ENCODE data around the gene CACNA1B. TPM values are rescaled to one million over a fixed set of nuclear protein-coding genes. Genes with fewer than 3 reads are reported as not detected.

The CACNA1B gene
- total RNA-seq, 1 experiment from 2014 or later: 0.03 TPM

DNA sequence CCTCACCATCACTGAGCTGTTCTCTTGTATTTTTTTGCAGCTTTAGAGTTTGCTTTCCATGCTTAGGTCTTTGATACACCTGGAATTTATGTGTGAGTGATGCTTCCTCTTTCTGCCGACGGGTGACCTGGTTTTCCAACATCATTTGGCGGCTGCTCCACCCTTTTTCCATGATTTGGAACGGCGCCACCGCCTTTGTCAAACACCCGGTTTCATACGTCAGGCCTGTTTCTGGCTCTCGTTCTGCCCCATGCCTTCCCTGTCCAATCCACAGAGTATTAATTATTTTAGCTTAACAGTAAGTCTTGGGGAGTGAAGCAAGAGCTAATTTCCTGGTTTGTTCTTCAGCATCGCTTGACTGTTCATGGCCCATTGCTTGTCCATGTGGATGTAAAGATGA is 30.2 kb downstream of the CACNA1B start:
- Histone ChIP-seq H3K27ac (no peak overlapping the region), H3K4me3 (no peak overlapping the region), H3K36me3 (no peaks in the 10 kb centered on the region), H3K27me3 (replicated peaks) (peaks cover 4% of the 10 kb centered on the region; the same call in 1 of the 2 replicates), H3K4me1 (replicated peaks) (no peaks in the 10 kb centered on the region), H3K9me3 (replicated peaks) (no peaks in the 10 kb centered on the region)
- no peak for DNase-seq (ENCODE audit: low read depth in 1 of 2, low spot score in 2 of 2)

DNA sequence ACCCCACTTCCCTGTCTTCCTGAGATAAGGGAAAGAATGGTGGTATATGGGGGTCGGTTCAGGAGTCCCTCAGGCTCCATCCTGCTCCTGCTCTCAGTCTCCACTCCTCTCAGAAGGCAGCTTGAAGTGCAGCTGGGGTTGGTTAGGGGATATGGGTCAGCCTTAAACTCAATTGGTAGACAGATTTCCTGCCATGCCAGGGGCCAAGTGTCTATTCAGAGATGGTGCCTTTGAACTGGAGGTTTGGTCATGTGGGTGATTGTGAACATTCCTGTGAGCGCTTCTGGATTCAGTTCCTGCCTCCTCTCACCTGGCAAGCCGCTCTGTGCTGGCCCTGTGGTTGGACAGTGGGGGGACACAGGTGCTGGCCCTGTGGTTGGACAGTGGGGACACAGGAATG is 35.1 kb downstream of the CACNA1B start:
- no peak for DNase-seq (ENCODE audit: low read depth in 1 of 2, low spot score in 2 of 2)
- no peak overlapping the region for H3K4me3 ChIP-seq
- H3K9me3 ChIP-seq (replicated peaks): no peaks in the 10 kb centered on the region
- no peaks in the 10 kb centered on the region for H3K36me3 ChIP-seq
- no peaks in the 10 kb centered on the region for H3K27me3 ChIP-seq (replicated peaks)
- no peaks in the 10 kb centered on the region for H3K4me1 ChIP-seq (replicated peaks)
- H3K27ac ChIP-seq: no peak overlapping the region

GRCh38 chr9:137913132-137913531 is 35.5 kb downstream of the CACNA1B start:
- Histone ChIP-seq H3K9me3 (replicated peaks) (no peaks in the 10 kb centered on the region), H3K36me3 (no peaks in the 10 kb centered on the region), H3K4me1 (replicated peaks) (no peaks in the 10 kb centered on the region), H3K27me3 (replicated peaks) (no peaks in the 10 kb centered on the region), H3K4me3 (no peak overlapping the region), H3K27ac (no peak overlapping the region)
- DNase-seq (ENCODE audit: low read depth in 1 of 2, low spot score in 2 of 2): no peak

DNA sequence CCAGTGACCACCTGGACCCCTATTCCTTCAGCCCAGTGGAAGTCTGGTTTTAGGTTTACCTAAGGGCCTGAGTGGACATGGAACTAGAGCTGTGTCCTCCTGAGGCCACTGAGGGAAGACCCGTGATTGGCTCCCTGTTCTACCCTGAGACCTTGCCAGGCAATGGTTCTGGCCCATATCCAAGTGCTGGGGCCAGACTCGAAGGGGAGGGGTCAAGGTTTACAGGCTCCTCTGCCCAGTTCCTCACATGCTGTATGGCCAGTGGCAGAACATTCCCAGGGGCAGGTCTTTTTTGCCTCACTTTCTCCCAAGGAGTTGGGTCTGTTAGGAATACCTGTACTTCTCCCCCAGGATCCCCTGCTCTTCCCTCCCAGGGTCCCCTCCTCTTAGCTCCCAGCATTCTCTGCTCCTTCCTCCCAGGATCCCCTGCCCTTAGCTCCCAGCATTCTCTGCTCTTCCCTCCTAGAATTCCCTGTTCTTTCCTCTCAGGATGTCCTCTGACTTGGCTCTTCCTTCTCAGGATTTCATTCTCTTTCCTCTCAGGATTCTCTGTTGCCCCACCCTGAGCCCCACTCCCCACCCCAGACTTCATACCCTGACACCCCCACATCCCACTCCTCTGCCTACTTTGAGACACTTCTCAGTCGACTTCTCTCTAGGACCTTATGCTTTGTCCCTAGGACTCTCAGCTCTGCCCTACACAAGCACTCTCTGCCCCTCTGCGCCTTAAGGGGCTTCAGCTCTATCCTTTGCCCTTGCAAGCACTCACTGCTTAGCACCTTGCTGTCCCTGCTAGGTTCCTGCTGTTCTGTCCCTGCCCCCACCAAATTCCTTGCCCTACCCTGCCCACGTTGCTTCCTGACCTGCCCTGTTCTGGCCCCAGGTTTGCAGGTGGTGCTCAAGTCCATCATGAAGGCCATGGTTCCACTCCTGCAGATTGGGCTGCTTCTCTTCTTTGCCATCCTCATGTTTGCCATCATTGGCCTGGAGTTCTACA is 36.5 kb downstream of the CACNA1B start:
- H3K9me3 ChIP-seq (replicated peaks): no peaks in the 10 kb centered on the region
- DNase-seq (ENCODE audit: low read depth in 1 of 2, low spot score in 2 of 2): no peak
- no peaks in the 10 kb centered on the region for H3K36me3 ChIP-seq
- no peaks in the 10 kb centered on the region for H3K27me3 ChIP-seq (replicated peaks)
- H3K4me3 ChIP-seq: no peak overlapping the region
- H3K4me1 ChIP-seq (replicated peaks): no peaks in the 10 kb centered on the region
- no peak overlapping the region for H3K27ac ChIP-seq

- no peak for DNase-seq (ENCODE audit: low read depth in 1 of 2, low spot score in 2 of 2)
- Histone ChIP-seq H3K27me3 (replicated peaks) (no peaks in the 10 kb centered on the region), H3K4me3 (no peak overlapping the region), H3K9me3 (replicated peaks) (no peaks in the 10 kb centered on the region), H3K27ac (no peak overlapping the region), H3K36me3 (no peaks in the 10 kb centered on the region), H3K4me1 (replicated peaks) (no peaks in the 10 kb centered on the region)
Observed at GRCh38 chr9:137916540-137916939, 39.0 kb downstream of the CACNA1B start.

DNA sequence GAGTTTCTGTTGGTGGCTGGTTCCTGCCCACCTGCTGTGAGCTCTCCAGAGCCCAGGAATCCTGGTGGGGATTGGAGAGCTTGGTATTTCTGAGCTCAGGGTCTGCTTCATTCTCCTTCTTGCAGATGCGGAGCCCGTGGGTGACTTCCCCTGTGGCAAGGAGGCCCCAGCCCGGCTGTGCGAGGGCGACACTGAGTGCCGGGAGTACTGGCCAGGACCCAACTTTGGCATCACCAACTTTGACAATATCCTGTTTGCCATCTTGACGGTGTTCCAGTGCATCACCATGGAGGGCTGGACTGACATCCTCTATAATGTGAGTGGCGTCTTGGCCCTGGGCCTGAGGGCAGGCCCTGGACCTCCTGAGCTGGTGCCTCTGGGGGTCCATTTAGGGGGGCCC is 39.5 kb downstream of the CACNA1B start:
- no peaks in the 10 kb centered on the region for H3K27me3 ChIP-seq (replicated peaks)
- no peaks in the 10 kb centered on the region for H3K9me3 ChIP-seq (replicated peaks)
- DNase-seq (ENCODE audit: low read depth in 1 of 2, low spot score in 2 of 2): no peak
- H3K27ac ChIP-seq: no peak overlapping the region
- no peak overlapping the region for H3K4me3 ChIP-seq
- no peaks in the 10 kb centered on the region for H3K36me3 ChIP-seq
- H3K4me1 ChIP-seq (replicated peaks): no peaks in the 10 kb centered on the region

DNA sequence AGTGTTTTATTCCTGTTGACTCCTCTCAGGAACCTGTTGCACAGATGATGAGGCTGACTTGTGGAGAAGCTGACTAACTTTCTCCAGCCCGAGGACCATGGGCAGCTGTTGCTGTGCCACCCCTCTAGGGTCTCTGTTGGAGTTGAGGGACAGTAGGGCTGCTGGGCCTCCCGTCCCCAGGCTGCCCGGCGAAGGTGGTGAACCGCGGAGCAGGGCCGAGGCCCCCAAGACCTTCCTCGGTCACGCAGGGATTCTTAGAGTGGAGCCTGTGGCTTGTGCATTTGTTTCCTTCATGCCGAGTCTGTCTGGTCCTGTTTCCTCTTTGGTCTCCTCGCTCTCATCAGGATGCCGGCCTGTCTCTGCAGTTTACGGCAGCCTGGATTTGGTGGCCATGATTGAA is 40.2 kb downstream of the CACNA1B start:
- no peaks in the 10 kb centered on the region for H3K27me3 ChIP-seq (replicated peaks)
- no peak overlapping the region for H3K4me3 ChIP-seq
- no peaks in the 10 kb centered on the region for H3K9me3 ChIP-seq (replicated peaks)
- no peak overlapping the region for H3K27ac ChIP-seq
- H3K4me1 ChIP-seq (replicated peaks): no peaks in the 10 kb centered on the region
- DNase-seq (ENCODE audit: low read depth in 1 of 2, low spot score in 2 of 2): no peak
- H3K36me3 ChIP-seq: no peaks in the 10 kb centered on the region

- Histone ChIP-seq H3K36me3 (no peaks in the 10 kb centered on the region), H3K4me3 (no peak overlapping the region), H3K27ac (no peak overlapping the region), H3K9me3 (replicated peaks) (no peaks in the 10 kb centered on the region), H3K27me3 (replicated peaks) (no peaks in the 10 kb centered on the region), H3K4me1 (replicated peaks) (no peaks in the 10 kb centered on the region)
- no peak for DNase-seq (ENCODE audit: low read depth in 1 of 2, low spot score in 2 of 2)
Observed at GRCh38 chr9:137918331-137919094, 40.9 kb downstream of the CACNA1B start.

DNA sequence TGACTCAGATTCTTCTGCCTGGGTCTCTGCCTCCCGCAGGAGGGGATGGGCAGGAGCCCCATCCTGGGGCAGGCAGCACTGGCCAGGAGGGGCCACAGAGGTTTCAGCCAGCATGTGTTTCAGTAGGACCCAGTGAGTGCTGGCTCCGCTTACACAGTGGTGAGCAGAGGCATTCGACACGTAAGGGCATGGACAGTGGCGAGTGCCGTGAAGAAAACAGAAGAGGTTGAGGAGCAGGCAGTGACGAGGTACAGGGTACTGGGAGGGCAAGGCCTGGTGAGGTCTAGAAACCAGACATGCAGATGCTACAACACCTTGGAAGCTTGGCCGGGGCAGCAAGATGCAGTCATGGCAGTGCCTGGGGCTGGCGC is 41.5 kb downstream of the CACNA1B start:
- no peak for DNase-seq (ENCODE audit: low read depth in 1 of 2, low spot score in 2 of 2)
- no peaks in the 10 kb centered on the region for H3K27me3 ChIP-seq (replicated peaks)
- H3K9me3 ChIP-seq (replicated peaks): no peaks in the 10 kb centered on the region
- H3K27ac ChIP-seq: no peak overlapping the region
- no peaks in the 10 kb centered on the region for H3K36me3 ChIP-seq
- no peak overlapping the region for H3K4me3 ChIP-seq
- no peaks in the 10 kb centered on the region for H3K4me1 ChIP-seq (replicated peaks)

GRCh38 chr9:137919649-137920141 is 42.1 kb downstream of the CACNA1B start:
- DNase-seq (ENCODE audit: low read depth in 1 of 2, low spot score in 2 of 2): no peak
- H3K4me1 ChIP-seq (replicated peaks): no peaks in the 10 kb centered on the region
- no peak overlapping the region for H3K4me3 ChIP-seq
- no peaks in the 10 kb centered on the region for H3K9me3 ChIP-seq (replicated peaks)
- no peak overlapping the region for H3K27ac ChIP-seq
- H3K27me3 ChIP-seq (replicated peaks): no peaks in the 10 kb centered on the region
- H3K36me3 ChIP-seq: no peaks in the 10 kb centered on the region

- DNase-seq (ENCODE audit: low read depth in 1 of 2, low spot score in 2 of 2): no peak
- H3K27ac ChIP-seq: no peak overlapping the region
- H3K4me1 ChIP-seq (replicated peaks): no peaks in the 10 kb centered on the region
Observed at GRCh38 chr9:137920753-137921152, 43.2 kb downstream of the CACNA1B start.

DNA sequence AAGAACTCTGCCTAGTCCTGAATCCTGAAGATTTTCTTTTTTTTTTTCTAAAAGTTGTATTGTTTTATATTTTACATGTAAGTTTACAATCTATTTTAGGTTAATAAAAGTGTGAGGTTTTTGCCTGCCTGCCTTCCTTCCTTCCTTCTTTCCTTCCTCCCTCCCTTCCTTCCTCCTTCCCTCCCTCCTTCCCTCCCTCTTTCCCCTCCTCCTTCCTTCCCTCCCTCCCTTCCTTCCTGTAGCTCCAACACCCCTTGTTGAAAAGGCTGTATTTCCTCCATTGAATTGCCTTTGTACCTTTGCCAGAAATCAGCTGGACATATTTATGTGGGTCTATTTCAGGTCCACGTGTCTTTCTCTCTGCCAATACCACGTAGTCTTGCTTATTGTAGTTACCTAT is 46.6 kb downstream of the CACNA1B start:
- Histone ChIP-seq H3K27ac (no peak overlapping the region), H3K27me3 (replicated peaks) (no peaks in the 10 kb centered on the region), H3K4me1 (replicated peaks) (no peaks in the 10 kb centered on the region), H3K36me3 (no peaks in the 10 kb centered on the region), H3K9me3 (replicated peaks) (peaks cover 6% of the 10 kb centered on the region; the same call in 1 of the 2 replicates), H3K4me3 (no peak overlapping the region)
- no peak for DNase-seq (ENCODE audit: low read depth in 1 of 2, low spot score in 2 of 2)

More at GRCh38 chr9:137920753-137921152, 43.2 kb downstream of the CACNA1B start:
- no peaks in the 10 kb centered on the region for H3K36me3 ChIP-seq
- H3K27me3 ChIP-seq (replicated peaks): no peaks in the 10 kb centered on the region
- H3K4me3 ChIP-seq: no peak overlapping the region
- no peaks in the 10 kb centered on the region for H3K9me3 ChIP-seq (replicated peaks)

DNA sequence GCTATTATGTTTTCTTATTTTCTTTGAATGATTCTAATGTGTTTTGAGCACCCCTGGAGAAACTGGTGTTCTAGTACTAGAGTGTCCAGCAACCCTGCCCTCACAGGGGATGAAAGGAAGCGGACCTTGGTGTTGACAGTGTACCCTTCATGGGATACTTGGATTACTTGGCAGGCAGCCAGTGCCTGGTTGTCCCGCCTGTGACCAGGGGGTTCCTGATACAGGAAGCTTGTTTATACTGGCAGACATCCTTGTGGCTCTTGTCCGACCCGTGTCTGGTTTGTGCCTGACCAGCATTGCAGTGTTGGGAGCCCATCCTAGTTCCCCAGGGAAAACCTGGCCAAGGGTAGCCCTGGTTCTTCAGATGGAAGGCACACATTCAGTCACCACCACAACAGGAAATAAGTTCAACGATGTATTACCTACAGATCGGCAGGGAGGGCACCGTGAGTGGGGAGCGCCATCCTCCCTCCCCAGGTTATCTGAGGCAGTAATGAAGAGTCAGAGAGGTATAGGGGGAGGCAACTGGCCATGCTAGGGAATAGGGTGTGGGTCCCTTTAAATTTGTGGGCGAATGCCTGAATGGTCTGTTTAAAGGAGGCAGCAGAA is 47.3 kb downstream of the CACNA1B start:
- DNase-seq (ENCODE audit: low read depth in 1 of 2, low spot score in 2 of 2): no peak
- no peak overlapping the region for H3K4me3 ChIP-seq

More for the DNA sequence above, 47.3 kb downstream of the CACNA1B start:
- Histone ChIP-seq H3K9me3 (replicated peaks) (peaks cover 6% of the 10 kb centered on the region; the same call in 1 of the 2 replicates), H3K27ac (no peak overlapping the region), H3K4me1 (replicated peaks) (no peaks in the 10 kb centered on the region), H3K27me3 (replicated peaks) (no peaks in the 10 kb centered on the region), H3K36me3 (no peaks in the 10 kb centered on the region)

Data from SJSA1 (cell line).